Measurements from ENCODE around the gene PCSK5. TPM values are rescaled to one million over a fixed set of nuclear protein-coding genes. Genes with fewer than 3 reads are reported as not detected.
"Not testable (repeated sequence)": the region's sequence is repeated elsewhere in the genome, so short reads cannot be mapped to it uniquely, and the experiment has no call there.

The PCSK5 gene
- polyA plus RNA-seq, 4 donors = 13.9 to 16.3 (median 15.0) TPM

GRCh38 chr9:75889577-75889976 lies 896 bp upstream of the PCSK5 start:
- no peak for DNase-seq (ENCODE audit: low read depth in 4 of 4, low spot score in 3 of 4)

DNA sequence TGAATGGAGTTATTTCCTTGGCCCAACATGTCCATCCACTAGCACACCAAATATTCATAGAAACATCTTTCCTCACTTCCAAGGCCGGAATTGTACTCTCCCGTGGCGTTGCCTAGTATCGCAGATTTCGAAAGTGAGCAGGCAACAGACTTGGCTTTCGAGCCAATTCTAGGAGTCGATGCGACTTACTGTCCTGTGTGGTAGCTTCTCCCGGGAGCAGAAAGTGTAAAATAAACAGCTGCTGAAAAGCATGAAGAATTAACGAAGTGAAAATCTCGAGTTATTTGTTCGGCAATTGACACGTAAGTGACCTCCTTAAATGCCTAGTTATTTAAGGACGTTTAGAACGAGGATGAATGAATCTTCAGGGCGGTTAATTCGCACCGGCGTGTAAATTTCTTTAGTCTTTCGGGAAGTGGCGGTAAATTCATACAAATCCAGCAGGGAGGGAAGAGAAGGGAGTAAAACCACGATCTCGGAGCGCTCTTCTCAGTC lies 449 bp upstream of the PCSK5 start:
- DNase-seq (ENCODE audit: low read depth in 4 of 4, low spot score in 3 of 4) = peak in 2 of 4 donors; percentile 44 to 52

GRCh38 chr9:75891277-75891741 lies 836 bp downstream of the PCSK5 start:
- DNase-seq (ENCODE audit: low read depth in 4 of 4, low spot score in 3 of 4) = peak; percentile 31 to 47 (median 44)

DNA sequence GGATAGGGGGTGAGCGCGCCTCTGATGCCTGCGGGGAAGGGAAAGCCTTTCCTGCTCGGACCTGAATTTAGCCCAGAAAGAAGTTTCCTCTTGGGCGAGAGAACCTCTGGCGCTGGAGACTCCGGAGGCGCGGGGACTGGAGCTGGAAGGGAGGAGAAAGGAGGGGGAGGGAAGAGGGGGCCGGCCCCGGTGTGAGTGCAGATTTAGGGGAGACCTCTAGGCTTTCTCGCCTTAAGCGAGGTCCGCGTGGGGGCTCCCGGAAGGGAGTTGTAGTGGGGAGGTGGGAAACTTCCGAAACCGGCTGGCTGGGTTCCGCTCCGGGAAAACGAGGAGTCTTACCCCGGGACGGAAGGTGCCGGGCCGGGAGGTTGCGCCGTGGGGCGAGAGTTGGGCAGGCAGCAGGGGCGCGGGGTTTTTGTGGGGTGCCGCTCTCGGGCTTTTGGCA lies 1.3 kb downstream of the PCSK5 start:
- peak in 1 of 4 donors; percentile 25 for DNase-seq (ENCODE audit: low read depth in 4 of 4, low spot score in 3 of 4)

DNA sequence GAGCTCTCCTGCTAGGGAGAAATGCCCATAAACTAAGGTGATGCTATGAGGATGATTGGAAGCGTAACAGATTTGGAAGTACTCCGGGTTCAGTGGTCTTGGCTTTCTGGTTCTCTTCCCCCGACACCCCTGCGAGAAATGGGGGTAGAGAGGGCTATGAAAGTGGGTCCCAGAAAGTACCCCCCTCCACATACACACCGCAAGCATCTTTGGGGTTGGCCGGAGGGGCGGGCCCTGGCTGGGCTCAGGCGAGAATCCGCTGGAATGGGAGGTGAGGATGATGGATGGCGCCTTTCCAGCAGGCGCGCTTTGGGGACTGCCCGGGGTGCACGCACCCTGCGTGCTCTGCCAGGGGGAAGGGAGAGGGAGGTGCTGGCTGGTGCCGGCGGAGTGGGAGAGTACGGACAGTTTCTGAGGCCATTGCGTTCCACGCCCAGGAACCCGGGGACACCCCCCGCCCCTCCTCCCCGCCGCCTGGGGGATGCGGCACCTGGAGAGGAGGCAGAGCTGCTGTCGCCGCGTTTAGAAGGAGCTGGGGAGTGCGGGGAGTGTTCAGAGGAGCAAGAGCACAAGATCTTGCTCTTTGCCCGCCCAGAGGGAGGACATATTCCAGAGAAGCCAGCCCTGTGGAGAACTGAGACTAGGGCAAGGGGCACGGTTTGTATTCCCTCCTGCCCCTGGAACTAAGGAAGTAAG lies 1.9 kb downstream of the PCSK5 start:
- DNase-seq (ENCODE audit: low read depth in 4 of 4, low spot score in 3 of 4) = peak in 2 of 4 donors; percentile 41 to 47

DNA sequence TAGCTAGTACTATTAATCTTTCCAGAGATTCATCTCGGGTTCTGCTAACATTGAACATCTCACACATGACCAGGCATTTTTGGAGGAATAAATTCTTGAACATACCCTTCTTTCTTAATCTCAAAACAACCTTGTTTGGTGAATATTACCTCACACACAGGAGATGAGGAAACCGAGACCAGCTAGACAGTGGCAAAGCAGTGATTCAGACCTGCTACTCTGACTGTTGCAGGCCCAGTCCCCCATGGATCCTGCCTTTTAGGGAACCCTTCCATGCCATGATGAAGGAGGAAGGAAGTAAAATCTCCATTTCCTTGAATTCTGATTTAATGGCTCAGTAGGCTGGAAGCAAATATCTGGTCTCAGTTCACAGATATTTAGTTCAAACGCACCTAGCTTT lies 2.6 kb downstream of the PCSK5 start:
- DNase-seq (ENCODE audit: low read depth in 4 of 4, low spot score in 3 of 4) = no peak

- DNase-seq (ENCODE audit: low read depth in 4 of 4, low spot score in 3 of 4) = no peak
Observed at GRCh38 chr9:75894566-75894965, 4.1 kb downstream of the PCSK5 start.

- no peak for DNase-seq (ENCODE audit: low read depth in 4 of 4, low spot score in 3 of 4)
Observed at GRCh38 chr9:75895112-75895511, 4.6 kb downstream of the PCSK5 start.

DNA sequence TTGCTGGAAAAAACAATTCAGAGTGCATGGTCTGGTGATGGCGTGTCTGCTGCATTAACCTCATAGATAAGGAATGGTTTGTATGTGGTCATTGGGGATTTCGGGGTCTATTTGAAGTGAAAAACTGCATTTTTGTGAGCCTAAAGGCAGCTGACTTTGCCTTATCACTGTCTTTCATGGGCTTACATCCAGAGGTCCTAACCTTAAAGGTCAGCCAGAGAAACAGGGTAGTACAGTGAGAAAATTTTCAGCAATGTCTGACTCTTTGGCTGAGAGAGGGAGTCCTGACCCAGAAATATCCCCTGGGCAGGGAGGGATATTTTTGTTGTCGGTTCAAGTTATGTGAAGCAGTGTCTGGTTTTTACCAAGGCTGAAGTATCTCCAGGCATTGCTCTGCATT lies 5.7 kb downstream of the PCSK5 start:
- no peak for DNase-seq (ENCODE audit: low read depth in 4 of 4, low spot score in 3 of 4)

- not testable (repeated sequence) for DNase-seq (ENCODE audit: low read depth in 4 of 4, low spot score in 3 of 4)
Observed at GRCh38 chr9:75900893-75901524, 10.5 kb downstream of the PCSK5 start.

DNA sequence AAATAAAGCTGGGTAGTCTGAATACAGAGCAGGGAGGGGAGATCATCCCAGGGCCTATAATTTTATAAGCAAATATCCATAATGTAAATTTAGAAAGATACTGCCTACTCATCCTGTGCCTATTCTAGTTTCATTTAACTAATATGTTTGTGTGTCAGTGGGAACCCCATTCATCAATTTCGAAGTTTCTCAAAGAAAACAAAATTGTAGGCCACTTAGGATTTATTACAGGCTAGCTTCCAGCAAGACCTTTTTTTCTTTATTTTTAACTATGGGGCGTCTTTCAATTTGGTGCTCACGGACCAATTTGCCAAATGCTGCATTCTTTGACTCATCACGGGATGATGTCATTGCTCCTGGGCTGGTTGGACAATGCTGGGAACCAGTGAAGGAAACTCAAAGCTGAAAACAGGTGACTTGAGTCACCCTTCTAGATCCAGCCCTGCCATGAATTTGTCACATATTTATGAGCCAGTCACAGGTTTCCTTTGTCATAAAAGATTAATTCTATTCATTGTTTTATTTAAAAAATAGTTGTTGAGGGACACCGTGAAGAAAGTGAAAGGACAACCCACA lies 13.4 kb downstream of the PCSK5 start:
- DNase-seq (ENCODE audit: low read depth in 4 of 4, low spot score in 3 of 4) = no peak

- DNase-seq (ENCODE audit: low read depth in 4 of 4, low spot score in 3 of 4) = no peak
Observed at GRCh38 chr9:75904364-75904763, 13.9 kb downstream of the PCSK5 start.

- DNase-seq (ENCODE audit: low read depth in 4 of 4, low spot score in 3 of 4) = no peak
Observed at GRCh38 chr9:75906531-75906930, 16.1 kb downstream of the PCSK5 start.

DNA sequence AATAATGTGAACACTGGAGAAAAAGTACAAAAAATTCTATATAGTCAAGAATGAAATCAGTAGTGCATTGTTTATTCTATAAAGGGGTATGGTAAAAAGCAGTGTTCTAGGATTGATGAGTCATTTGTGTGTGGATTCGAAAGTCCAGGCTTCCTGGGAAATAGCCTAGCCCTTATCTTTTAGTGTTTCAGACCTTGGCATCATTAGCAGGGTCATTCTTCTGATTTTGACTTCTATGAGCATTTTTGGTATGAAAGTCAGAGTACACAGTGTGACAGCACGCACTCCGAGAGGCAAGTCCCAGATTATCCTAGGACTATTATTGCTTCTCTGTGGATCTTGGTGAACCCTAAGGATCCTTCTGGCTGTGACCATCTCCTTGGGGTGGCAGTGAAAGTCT lies 16.9 kb downstream of the PCSK5 start:
- no peak for DNase-seq (ENCODE audit: low read depth in 4 of 4, low spot score in 3 of 4)

DNA sequence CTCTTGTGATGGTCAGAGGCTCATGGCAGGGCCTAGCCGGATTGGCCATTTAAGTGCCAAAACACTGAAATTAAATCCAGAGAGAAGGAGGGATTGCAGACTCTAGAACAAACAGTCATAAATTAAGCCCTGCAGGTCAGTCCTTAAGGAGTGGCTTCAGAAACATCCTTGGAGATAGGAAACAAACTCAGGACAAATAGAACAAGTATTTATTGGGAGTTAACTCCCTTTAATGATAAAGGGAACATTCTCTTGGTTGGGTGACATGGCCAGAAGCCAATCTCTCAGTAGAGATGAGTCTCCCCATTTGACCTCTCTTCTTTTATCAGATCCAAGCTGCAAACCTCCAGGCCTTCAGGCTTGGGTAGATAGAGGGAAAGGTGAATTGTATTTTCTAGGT lies 17.4 kb downstream of the PCSK5 start:
- no peak for DNase-seq (ENCODE audit: low read depth in 4 of 4, low spot score in 3 of 4)

DNA sequence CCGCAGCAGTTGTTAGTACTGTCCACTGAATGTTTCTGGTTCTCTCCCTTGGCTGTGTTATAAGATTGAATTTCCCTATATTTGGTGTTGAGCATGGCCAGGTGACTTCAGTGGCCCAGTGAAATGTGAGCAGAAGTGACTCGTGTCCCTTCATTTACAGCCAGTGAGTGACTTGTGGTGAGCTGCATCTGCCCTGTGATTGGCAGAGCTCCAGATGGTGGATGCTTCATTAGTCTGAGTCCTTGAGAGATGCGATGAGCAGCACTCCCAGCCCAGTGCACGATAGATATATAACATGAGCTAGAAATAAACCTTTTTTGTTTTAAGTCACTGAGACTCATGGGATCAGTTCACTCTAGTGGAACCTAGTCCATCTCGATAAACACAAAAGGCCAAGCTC lies 19.3 kb downstream of the PCSK5 start:
- DNase-seq (ENCODE audit: low read depth in 4 of 4, low spot score in 3 of 4) = no peak

GRCh38 chr9:75910731-75911130 lies 20.3 kb downstream of the PCSK5 start:
- DNase-seq (ENCODE audit: low read depth in 4 of 4, low spot score in 3 of 4) = no peak

- DNase-seq (ENCODE audit: low read depth in 4 of 4, low spot score in 3 of 4) = no peak
Observed at GRCh38 chr9:75911390-75911789, 20.9 kb downstream of the PCSK5 start.

DNA sequence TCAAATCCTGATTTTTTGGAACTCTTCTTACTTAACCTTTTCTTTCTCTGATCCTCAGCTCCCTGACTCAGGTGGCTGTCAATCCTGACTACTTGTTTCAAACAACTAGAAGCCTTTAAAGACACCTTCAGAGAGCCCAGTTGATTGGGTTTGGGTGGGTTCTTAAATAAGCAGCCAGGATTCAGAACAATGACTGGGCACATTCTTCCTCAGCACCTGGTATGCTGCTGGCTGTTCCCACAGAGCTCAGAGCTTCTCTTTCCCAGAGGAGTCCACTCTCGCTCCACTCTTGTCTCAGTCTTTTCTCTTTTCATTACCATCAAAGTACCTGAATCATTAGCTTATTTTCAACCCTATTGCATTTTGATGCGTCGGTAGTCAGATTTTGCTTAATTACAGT lies 22.5 kb downstream of the PCSK5 start:
- no peak for DNase-seq (ENCODE audit: low read depth in 4 of 4, low spot score in 3 of 4)

- DNase-seq (ENCODE audit: low read depth in 4 of 4, low spot score in 3 of 4) = no peak
Observed at GRCh38 chr9:75914002-75914401, 23.5 kb downstream of the PCSK5 start.

DNA sequence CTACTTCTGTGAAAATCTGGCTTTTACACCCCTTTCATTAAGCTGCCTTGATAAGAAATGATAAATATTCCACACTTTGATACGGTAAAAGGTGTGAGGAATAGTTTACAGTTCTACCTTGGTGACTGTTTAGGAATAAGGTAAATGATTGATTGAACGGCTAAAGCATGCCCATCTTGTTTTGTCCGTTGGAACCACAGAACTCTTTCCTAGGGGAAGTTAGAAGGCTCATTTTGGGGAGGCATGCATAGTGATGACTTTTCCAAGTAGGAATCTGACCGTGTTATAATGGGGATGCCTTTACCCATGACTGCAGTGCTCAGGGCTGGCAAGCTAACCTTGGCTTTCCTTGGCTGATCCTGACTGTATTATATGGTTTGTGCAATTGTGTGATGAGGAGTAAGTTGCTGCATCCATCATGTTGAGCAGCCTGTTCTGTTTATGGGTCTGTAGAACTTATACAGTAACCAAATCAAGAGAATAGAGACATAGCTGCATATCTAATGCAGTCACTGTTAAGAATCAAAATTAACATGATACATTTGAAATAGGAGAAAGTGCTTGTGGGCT lies 24.5 kb downstream of the PCSK5 start:
- no peak for DNase-seq (ENCODE audit: low read depth in 4 of 4, low spot score in 3 of 4)
